Measurements from ENCODE around the gene PIGZ. TPM values are rescaled to one million over a fixed set of nuclear protein-coding genes. Genes with fewer than 3 reads are reported as not detected.

PIGZ gene
- total RNA-seq, 3 donors from 2014 or later, result 10.5 to 14.4 (median 12.0) TPM

- no peak for DNase-seq (ENCODE audit: low spot score in 2 of 2)
- Histone ChIP-seq H3K4me1 (no peaks in the 10 kb centered on the region), H3K4me3 (no peak overlapping the region), H3K27ac (peak overlapping the region; percentile 71 to 80), H3K36me3 (no peaks in the 10 kb centered on the region), H3K27me3 (no peaks in the 10 kb centered on the region), H3K9me3 (no peaks in the 10 kb centered on the region)
- intact Hi-C loops (cut with DNase I; ENCODE audit: low total_unique reads), result no loop called here
- TF ChIP-seq CTCF (IDR thresholded peaks at IDR 0.05), result no peak
- TF ChIP-seq POLR2A (IDR thresholded peaks at IDR 0.05), result no peak
- no peak for TF ChIP-seq POLR2AphosphoS5 (IDR thresholded peaks at IDR 0.05)
Measured at GRCh38 chr3:196995646-196996355, 27.2 kb upstream of the PIGZ start.

- Histone ChIP-seq H3K4me3 (no peak overlapping the region), H3K36me3 (no peaks in the 10 kb centered on the region), H3K27me3 (no peaks in the 10 kb centered on the region), H3K9me3 (no peaks in the 10 kb centered on the region), H3K4me1 (no peaks in the 10 kb centered on the region), H3K27ac (no peak overlapping the region)
- intact Hi-C loops (cut with DNase I; ENCODE audit: low total_unique reads), result no loop called here
- TF ChIP-seq POLR2A (IDR thresholded peaks at IDR 0.05) (no peak), POLR2AphosphoS5 (IDR thresholded peaks at IDR 0.05) (no peak), CTCF (IDR thresholded peaks at IDR 0.05) (no peak)
- DNase-seq (ENCODE audit: low spot score in 2 of 2), result no peak
Measured at GRCh38 chr3:196995027-196995426, 26.4 kb upstream of the PIGZ start.

GRCh38 chr3:196994056-196994455, 25.4 kb upstream of the PIGZ start:
- Histone ChIP-seq H3K36me3 (no peaks in the 10 kb centered on the region), H3K4me1 (no peaks in the 10 kb centered on the region), H3K27ac (no peak overlapping the region), H3K4me3 (no peak overlapping the region), H3K27me3 (no peaks in the 10 kb centered on the region), H3K9me3 (no peaks in the 10 kb centered on the region)
- TF ChIP-seq POLR2A (IDR thresholded peaks at IDR 0.05), result no peak
- TF ChIP-seq POLR2AphosphoS5 (IDR thresholded peaks at IDR 0.05), result no peak
- TF ChIP-seq CTCF (IDR thresholded peaks at IDR 0.05), result no peak
- intact Hi-C loops (cut with DNase I; ENCODE audit: low total_unique reads), result no loop called here
- DNase-seq (ENCODE audit: low spot score in 2 of 2), result no peak

- no peaks in the 10 kb centered on the region for H3K9me3 ChIP-seq
- no peak overlapping the region for H3K4me3 ChIP-seq
- TF ChIP-seq POLR2A (IDR thresholded peaks at IDR 0.05) (no peak), POLR2AphosphoS5 (IDR thresholded peaks at IDR 0.05) (no peak), CTCF (IDR thresholded peaks at IDR 0.05) (no peak)
- intact Hi-C loops (cut with DNase I; ENCODE audit: low total_unique reads), result loop anchor here (1.0 kb wide), 1 partner anchor 38 kb away; no protein-coding TSS in a partner anchor
- no peaks in the 10 kb centered on the region for H3K36me3 ChIP-seq
- no peak overlapping the region for H3K27ac ChIP-seq
- H3K27me3 ChIP-seq, result no peaks in the 10 kb centered on the region
- DNase-seq (ENCODE audit: low spot score in 2 of 2), result no peak
- H3K4me1 ChIP-seq, result no peaks in the 10 kb centered on the region
Measured at GRCh38 chr3:196992461-196993065, 23.9 kb upstream of the PIGZ start.
